ENCODE measurements around the gene ARID1B.

DNA sequence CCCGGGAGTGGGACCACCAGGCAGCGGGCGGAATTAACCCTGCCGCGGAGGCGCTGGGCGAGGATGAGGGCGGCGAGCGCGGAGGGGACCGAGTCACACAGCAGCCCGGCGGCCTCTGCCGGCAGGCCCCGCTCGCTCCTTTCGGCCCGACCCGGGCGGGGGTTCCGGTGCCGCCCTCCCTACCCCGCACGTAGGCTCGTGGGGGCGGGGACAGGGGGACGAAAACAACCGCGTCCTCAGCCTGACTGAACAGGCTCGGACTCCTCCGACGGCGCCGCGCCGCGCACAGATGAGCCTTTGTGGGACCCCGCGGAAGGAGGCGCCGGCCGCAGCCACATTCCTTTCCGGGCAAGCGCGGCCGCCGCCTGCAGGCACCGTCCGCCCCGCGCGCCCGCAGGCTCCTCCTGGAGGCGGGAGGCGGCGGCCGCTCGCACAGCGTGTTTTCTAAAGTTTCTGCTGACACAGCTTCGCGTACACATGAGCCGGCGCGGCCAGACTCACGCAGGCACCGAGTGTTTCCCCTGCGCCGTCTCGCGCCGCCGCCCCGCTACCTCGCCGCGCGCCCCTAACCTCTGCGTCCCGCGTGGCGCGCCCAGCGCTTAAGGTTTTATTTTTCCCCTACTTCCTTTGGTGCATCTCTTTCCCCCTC is 244.3 kb downstream of the ARID1B start:
- TF ChIP-seq, protein P1, sequence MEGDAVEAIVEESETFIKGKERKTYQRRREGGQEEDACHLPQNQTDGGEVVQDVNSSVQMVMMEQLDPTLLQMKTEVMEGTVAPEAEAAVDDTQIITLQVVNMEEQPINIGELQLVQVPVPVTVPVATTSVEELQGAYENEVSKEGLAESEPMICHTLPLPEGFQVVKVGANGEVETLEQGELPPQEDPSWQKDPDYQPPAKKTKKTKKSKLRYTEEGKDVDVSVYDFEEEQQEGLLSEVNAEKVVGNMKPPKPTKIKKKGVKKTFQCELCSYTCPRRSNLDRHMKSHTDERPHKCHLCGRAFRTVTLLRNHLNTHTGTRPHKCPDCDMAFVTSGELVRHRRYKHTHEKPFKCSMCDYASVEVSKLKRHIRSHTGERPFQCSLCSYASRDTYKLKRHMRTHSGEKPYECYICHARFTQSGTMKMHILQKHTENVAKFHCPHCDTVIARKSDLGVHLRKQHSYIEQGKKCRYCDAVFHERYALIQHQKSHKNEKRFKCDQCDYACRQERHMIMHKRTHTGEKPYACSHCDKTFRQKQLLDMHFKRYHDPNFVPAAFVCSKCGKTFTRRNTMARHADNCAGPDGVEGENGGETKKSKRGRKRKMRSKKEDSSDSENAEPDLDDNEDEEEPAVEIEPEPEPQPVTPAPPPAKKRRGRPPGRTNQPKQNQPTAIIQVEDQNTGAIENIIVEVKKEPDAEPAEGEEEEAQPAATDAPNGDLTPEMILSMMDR (IDR thresholded peaks at IDR 0.05) = peak; percentile 11 to 72 (median 48)
- TF ChIP-seq POLR2A (IDR thresholded peaks at IDR 0.05) = peak in 1 of 2 donors; percentile 95
